H1 (cell line): ENCODE results near the gene TNFAIP8. TPM values are rescaled to one million over a fixed set of nuclear protein-coding genes. Genes with fewer than 3 reads are reported as not detected.

Experiments
- CTCF ChIA-PET: fragments of 300-600 bp; sonication (Branson Sonifier 250); formaldehyde crosslinking; loops from one replicate; lab custom pipeline; 2021; ENCODE audit not compliant: partially characterized antibody; lab: Charles Lee
- POLR2A ChIA-PET: fragments of 300-600 bp; sonication (Branson Sonifier 250); formaldehyde crosslinking; loops from one replicate; lab custom pipeline; 2021; ENCODE audit warnings: inconsistent platforms; ENCODE audit not compliant: partially characterized antibody; lab: Charles Lee
- DNase-seq, 2 experiments: peaks; one replicate each; pipeline versions ENCODE4 v3.0.0 to v3.0.0-alpha.2; 2010 to 2022; ENCODE audit warnings: low spot score in 2 of 2, low read depth in 1 of 2, mixed read lengths in 1 of 2
- FAIRE-seq: peaks from 2 replicates; lab custom pipeline; 2011; peaks lifted over from hg19 to GRCh38; lab: Jason Lieb, UNC
- H2AFZ ChIP-seq: 2 replicates; pipeline ENCODE4 v1.8.1; 2012; ENCODE audit warnings: low read length, inconsistent platforms
- H2AK5ac ChIP-seq: 2 replicates; pipeline ENCODE4 v1.6.1; 2013; ENCODE audit warnings: low read depth, low read length
- H2BK120ac ChIP-seq: replicated peaks from 2 replicates; pipeline ENCODE3; 2013; ENCODE audit warnings: low read depth, low read length, inconsistent platforms
- H2BK12ac ChIP-seq: 2 replicates; pipeline ENCODE4 v1.6.1; 2013; ENCODE audit warnings: low read depth, low read length
- H2BK15ac ChIP-seq: 2 replicates; pipeline ENCODE4 v1.6.1; 2013; ENCODE audit warnings: low read length
- H2BK20ac ChIP-seq: 2 replicates; pipeline ENCODE4 v1.6.1; 2013; ENCODE audit warnings: low read length
- H2BK5ac ChIP-seq: 2 replicates; pipeline ENCODE4 v1.6.1; 2013; ENCODE audit warnings: low read depth, low read length
- H3K14ac ChIP-seq: 2 replicates; pipeline ENCODE4 v1.6.1; 2013; ENCODE audit warnings: inconsistent platforms; ENCODE audit not compliant: insufficient read length
- H3K18ac ChIP-seq: 2 replicates; pipeline ENCODE4 v1.6.1; 2013; ENCODE audit warnings: low read length; ENCODE audit errors: extremely low read depth
- H3K23ac ChIP-seq: 2 replicates; pipeline ENCODE4 v1.6.1; 2013; ENCODE audit warnings: inconsistent platforms; ENCODE audit not compliant: insufficient read length
- H3K23me2 ChIP-seq: 2 replicates; pipeline ENCODE4 v1.6.1; 2013; ENCODE audit warnings: low read depth, low read length
- H3K27ac ChIP-seq: 2 replicates; pipeline ENCODE4 v1.6.1; 2011; ENCODE audit warnings: low read depth, low read length, inconsistent platforms
- H3K27me3 ChIP-seq, 4 experiments: replicated peaks in 1 of 4; 1 replicate in 1 of 4; 2 replicates in 3 of 4; pipeline versions ENCODE4 v1.6.1 to v1.8.1; 2011 to 2013; ENCODE audit warnings: low read length in 3 of 4, mild to moderate bottlenecking in 3 of 4, inconsistent platforms in 2 of 4, mixed read lengths in 2 of 4, moderate library complexity in 1 of 4; ENCODE audit not compliant: control insufficient read depth in 3 of 4, insufficient read depth in 3 of 4; ENCODE audit errors: extremely low read depth in 1 of 4
- H3K36me3 ChIP-seq, 4 experiments: 2 replicates each; pipeline versions ENCODE4 v1.6.1 to v1.8.1; 2011 to 2013; ENCODE audit warnings: mild to moderate bottlenecking in 4 of 4, low read length in 3 of 4, moderate library complexity in 2 of 4, control low read depth in 1 of 4, inconsistent platforms in 1 of 4; ENCODE audit not compliant: insufficient read depth in 4 of 4, control insufficient read depth in 2 of 4
- H3K4ac ChIP-seq: replicated peaks from 2 replicates; pipeline ENCODE3; 2013; ENCODE audit warnings: low read length, low read depth, mixed read lengths, inconsistent platforms; ENCODE audit not compliant: insufficient read length
- H3K4me1 ChIP-seq, 4 experiments: replicated peaks in 1 of 4; 1 replicate in 1 of 4; 2 replicates in 3 of 4; pipeline versions ENCODE4 v1.6.1 to v1.8.1; 2011 to 2013; ENCODE audit warnings: low read length in 3 of 4, inconsistent platforms in 2 of 4, mixed read lengths in 1 of 4; ENCODE audit not compliant: insufficient read depth in 4 of 4, control insufficient read depth in 3 of 4
- H3K4me2 ChIP-seq, 2 experiments: 2 replicates each; pipeline versions ENCODE4 v1.6.1 to v1.8.1; 2011 to 2013; ENCODE audit warnings: low read depth in 2 of 2, low read length in 2 of 2, control low read depth in 1 of 2, inconsistent platforms in 1 of 2, mild to moderate bottlenecking in 1 of 2; ENCODE audit not compliant: insufficient read depth in 1 of 2
- H3K4me3 ChIP-seq, 4 experiments: fragments of 200-600, 300-600 bp in 1 of 4; sonication (generic), shearing (Covaris generic), sonication (Bioruptor Twin) in 1 of 4; 2 replicates each; pipeline versions ENCODE4 v1.5.1 to v1.8.1; 2011 to 2016; ENCODE audit warnings: low read length in 4 of 4, low read depth in 3 of 4, control low read depth in 2 of 4, inconsistent platforms in 2 of 4, mild to moderate bottlenecking in 2 of 4, mixed read lengths in 1 of 4, moderate library complexity in 1 of 4; ENCODE audit not compliant: insufficient read depth in 2 of 4; ENCODE audit errors: extremely low read depth in 1 of 4
- H3K56ac ChIP-seq: replicated peaks from 2 replicates; pipeline ENCODE3; 2013; ENCODE audit warnings: low read depth, mild to moderate bottlenecking, mixed read lengths, low read length, inconsistent platforms; ENCODE audit not compliant: insufficient read length
- H3K79me1 ChIP-seq: 2 replicates; pipeline ENCODE4 v1.6.1; 2013; ENCODE audit warnings: low read depth, low read length, control low read depth
- H3K79me2 ChIP-seq, 2 experiments: 2 replicates each; pipeline versions ENCODE4 v1.6.1 to v1.8.1; 2012 to 2013; ENCODE audit warnings: low read length in 2 of 2, mild to moderate bottlenecking in 2 of 2, inconsistent platforms in 1 of 2; ENCODE audit not compliant: insufficient read depth in 2 of 2, control insufficient read depth in 1 of 2
- H3K9ac ChIP-seq, 4 experiments: replicated peaks in 1 of 4; 1 replicate in 1 of 4; 2 replicates in 3 of 4; pipeline versions ENCODE4 v1.6.1 to v1.8.1; 2011 to 2013; ENCODE audit warnings: low read depth in 3 of 4, low read length in 3 of 4, control low read depth in 2 of 4, mild to moderate bottlenecking in 2 of 4, moderate library complexity in 2 of 4, inconsistent platforms in 1 of 4; ENCODE audit errors: extremely low read depth in 1 of 4
- H3K9me3 ChIP-seq, 2 experiments: 2 replicates each; pipeline versions ENCODE4 v1.6.1 to v1.8.1; 2012 to 2013; ENCODE audit warnings: mild to moderate bottlenecking in 2 of 2, moderate library complexity in 2 of 2, control low read depth in 1 of 2, inconsistent platforms in 1 of 2, low read depth in 1 of 2, low read length in 1 of 2, mixed read lengths in 1 of 2; ENCODE audit not compliant: insufficient read depth in 2 of 2
- H4K20me1 ChIP-seq, 2 experiments: replicated peaks in 1 of 2; 2 replicates each; pipeline versions ENCODE3 to v1.8.1; 2011 to 2013; ENCODE audit warnings: inconsistent platforms in 2 of 2, low read length in 2 of 2, mild to moderate bottlenecking in 1 of 2; ENCODE audit not compliant: insufficient read depth in 2 of 2, control insufficient read depth in 1 of 2
- H4K5ac ChIP-seq: 2 replicates; pipeline ENCODE4 v1.6.1; 2013; ENCODE audit warnings: low read length, low read depth, mixed read lengths, inconsistent platforms; ENCODE audit not compliant: insufficient read length
- H4K8ac ChIP-seq: 2 replicates; pipeline ENCODE4 v1.8.0; 2013; ENCODE audit warnings: mild to moderate bottlenecking, moderate library complexity, low read length, inconsistent platforms; ENCODE audit not compliant: insufficient read depth; ENCODE audit errors: extremely low read depth
- H4K91ac ChIP-seq: replicated peaks from 2 replicates; pipeline ENCODE3; 2013; ENCODE audit warnings: low read length, mixed read lengths, inconsistent platforms; ENCODE audit not compliant: insufficient read length
- CHD1 ChIP-seq: IDR thresholded peaks from 2 replicates; pipeline ENCODE4 v1.6.1; 2012; ENCODE audit warnings: low read depth, low read length, improper control_type of control experiment
- EZH2 ChIP-seq: fragments of 200-600 bp; sonication (generic); IDR thresholded peaks from 2 replicates; pipeline ENCODE4 v1.7.1; 2012; ENCODE audit warnings: low read depth, mild to moderate bottlenecking, moderate library complexity, low read length, inconsistent platforms; ENCODE audit not compliant: severe bottlenecking
- GABPA ChIP-seq: IDR thresholded peaks from 2 replicates; pipeline ENCODE4 v1.6.1; 2011; ENCODE audit warnings: mild to moderate bottlenecking, low read length, moderate library complexity, borderline replicate concordance; ENCODE audit not compliant: insufficient read depth
- HDAC6 ChIP-seq: IDR thresholded peaks from one replicate; pipeline ENCODE4 v1.7.1; 2012; ENCODE audit warnings: low read depth, mild to moderate bottlenecking, inconsistent platforms, low read length, moderate library complexity
- JUN ChIP-seq: IDR thresholded peaks from 2 replicates; pipeline ENCODE4 v1.6.1; 2011; ENCODE audit warnings: low read depth, mild to moderate bottlenecking, improper control_type of control experiment, low read length
- POU5F1 ChIP-seq: IDR thresholded peaks from 2 replicates; pipeline ENCODE4 v1.6.1; 2011; ENCODE audit warnings: low read depth, mild to moderate bottlenecking, low read length, moderate library complexity
- RFX5 ChIP-seq: IDR thresholded peaks from 2 replicates; pipeline ENCODE4 v1.6.1; 2011; ENCODE audit warnings: low read depth, low read length, improper control_type of control experiment, borderline replicate concordance
- RNF2 ChIP-seq: fragments of 200-900, 300-1000 bp; sonication (generic); IDR thresholded peaks from 2 replicates; pipeline ENCODE4 v1.7.1; 2016; ENCODE audit warnings: borderline replicate concordance, low read depth, mild to moderate bottlenecking, antibody characterized with exemption, low read length; ENCODE audit not compliant: poor library complexity, severe bottlenecking; ENCODE audit errors: missing control alignments
- SIX5 ChIP-seq: IDR thresholded peaks from 2 replicates; pipeline ENCODE4 v1.6.1; 2011; ENCODE audit warnings: mild to moderate bottlenecking, low read depth, low read length
- TAF7 ChIP-seq: optimal IDR thresholded peaks from 2 replicates; pipeline ENCODE3; 2011; ENCODE audit warnings: low read depth, mild to moderate bottlenecking, inconsistent platforms, low read length, moderate library complexity, borderline replicate concordance
- TCF12 ChIP-seq: IDR thresholded peaks from 2 replicates; pipeline ENCODE4 v1.6.1; 2011; ENCODE audit warnings: low read depth, mild to moderate bottlenecking, low read length
- WGBS, 2 experiments: shearing (Covaris generic) in 1 of 2; methylation state at CpG; one replicate each; pipeline versions ENCODE4 v1.1.6 to v1.1.7; 2013 to 2015; ENCODE audit warnings: low lambda C conversion rate in 2 of 2, mixed read lengths in 2 of 2, inconsistent platforms in 1 of 2, low coverage in 1 of 2, missing lambda C conversion rate in 1 of 2; ENCODE audit not compliant: insufficient replicate concordance in 2 of 2, insufficient coverage in 1 of 2, insufficient read length in 1 of 2; ENCODE audit errors: extremely low coverage in 1 of 2, missing lambda C conversion rate in 1 of 2; 5-methylcytosine and 5-hydroxymethylcytosine counted together
- polyA plus RNA-seq, 7 experiments: library from polyadenylated mRNA; depleted of rRNA in 3 of 7; stranded (reverse) in 5 of 7; unstranded in 2 of 7; fragments of >200 nt in 5 of 7; fragments of 200-250 nt in 2 of 7; gene quantifications; 1 replicate in 5 of 7; 2 replicates in 1 of 7; 4 replicates in 1 of 7; pipeline versions ENCODE4 v1.2.1 to v1.2.3, GENCODE V29; 2011 to 2013; ENCODE audit warnings: missing spikeins in 2 of 7, mixed read lengths in 2 of 7
- total RNA-seq: library from RNA; stranded (reverse); fragmentation: NEBNext Ultra II Directional; extraction: Animal tissue kit (Norgen Biotek cat#: 25700); gene quantifications from 2 replicates; pipeline ENCODE4 v1.2.1, GENCODE V29; 2021

TNFAIP8 gene
- total and polyA plus RNA-seq, 2 of the 8 experiments (the other 6 are each of a cell fraction or from before 2014, with no cell fraction given) = 12.4 to 19.3 TPM

DNA sequence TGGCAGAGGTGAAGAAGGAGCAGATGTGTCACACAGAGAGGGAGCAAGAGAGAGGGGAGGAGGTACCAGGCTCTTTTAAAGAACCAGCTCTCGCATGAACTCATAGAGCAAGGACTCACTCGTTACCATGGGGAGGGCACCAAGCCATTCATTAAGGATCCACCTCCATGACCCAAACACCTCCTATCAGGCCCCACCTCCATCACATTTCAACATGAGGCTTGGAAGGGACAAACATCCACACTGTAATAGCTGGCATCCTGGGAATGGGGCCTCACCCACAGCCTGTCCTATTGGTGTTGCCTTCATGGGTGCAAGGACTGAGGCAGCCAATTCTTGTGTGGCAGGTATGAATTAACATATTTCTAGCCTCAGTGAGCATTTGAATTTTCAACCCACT is 11.6 kb upstream of the TNFAIP8 start:
- no peak overlapping the region for H3K56ac ChIP-seq
- H4K5ac ChIP-seq = no peak overlapping the region
- no peak overlapping the region for H2BK20ac ChIP-seq
- H3K79me1 ChIP-seq = no peaks in the 10 kb centered on the region
- no peak overlapping the region for H4K91ac ChIP-seq
- no peak overlapping the region for H2BK12ac ChIP-seq
- no peak overlapping the region for H2AK5ac ChIP-seq
- POLR2A ChIA-PET = no interaction called here
- H2AFZ ChIP-seq = no peak overlapping the region
- H3K4me1 ChIP-seq = peaks cover 0 to 15% (median 12%) of the 10 kb centered on the region in 4 experiments
- H3K23me2 ChIP-seq = no peaks in the 10 kb centered on the region
- H3K23ac ChIP-seq = no peak overlapping the region
- no peaks in the 10 kb centered on the region for H3K27me3 ChIP-seq
- FAIRE-seq = no peak
- 93% methylated on average over 2 of the region's 2 CpGs; no CpG with 5 or more reads in 1 of the 2 experiments for WGBS, 2 experiments
- no peak overlapping the region for H3K4ac ChIP-seq
- H3K36me3 ChIP-seq = no peaks in the 10 kb centered on the region
- no peak overlapping the region for H2BK15ac ChIP-seq
- no peak overlapping the region for H4K8ac ChIP-seq
- H2BK120ac ChIP-seq = no peak overlapping the region
- no peaks in the 10 kb centered on the region for H3K9me3 ChIP-seq
- no peak overlapping the region for H3K27ac ChIP-seq
- no peaks in the 10 kb centered on the region for H4K20me1 ChIP-seq
- H2BK5ac ChIP-seq = no peak overlapping the region
- no peak overlapping the region for H3K4me2 ChIP-seq
- no peak for DNase-seq
- TF ChIP-seq SIX5 (no peak), TCF12 (no peak), HDAC6 (no peak), JUN (no peak), RNF2 (no peak), EZH2 (no peak), CHD1 (no peak), GABPA (no peak), TAF7 (no peak), RFX5 (no peak), POU5F1 (no peak)
- TF ChIP-seq, all 59 proteins: peak for 0
- H3K4me3 ChIP-seq = no peak overlapping the region
- no peaks in the 10 kb centered on the region for H3K79me2 ChIP-seq
- H3K9ac ChIP-seq = no peak overlapping the region
- H3K18ac ChIP-seq = no peak overlapping the region
- no peak overlapping the region for H3K14ac ChIP-seq
- CTCF ChIA-PET = interaction anchor here (1.1 to 5.7 kb wide), 3 partner anchors 9 to 32 kb away, joined by 4 to 28 read pairs (median 6); no protein-coding TSS in a partner anchor
